Neuronal stem cell (in vitro differentiated cells): ENCODE measurements around the gene CHID1.
A peak's percentile ranks its signal among the peaks of the same experiment; 100 is the strongest.

Experiments used
- DNase-seq: peaks from one replicate; pipeline ENCODE4 v3.0.0-alpha.2; 2013; ENCODE audit warnings: low spot score
- H2AFZ ChIP-seq: one replicate; pipeline ENCODE4 v1.6.1; 2013; ENCODE audit warnings: mild to moderate bottlenecking, low read length, inconsistent platforms
- H2AK5ac ChIP-seq: 2 replicates; pipeline ENCODE4 v1.6.1; 2013; ENCODE audit warnings: low read depth, mild to moderate bottlenecking, inconsistent platforms, low read length, moderate library complexity, mixed read lengths
- H2BK120ac ChIP-seq: 2 replicates; pipeline ENCODE4 v1.6.1; 2013; ENCODE audit warnings: low read depth, mild to moderate bottlenecking, inconsistent platforms, low read length, moderate library complexity, mixed read lengths
- H2BK12ac ChIP-seq: one replicate; pipeline ENCODE4 v1.6.1; 2013; ENCODE audit warnings: low read length, inconsistent platforms
- H2BK15ac ChIP-seq: 2 replicates; pipeline ENCODE4 v1.6.1; 2013; ENCODE audit warnings: mild to moderate bottlenecking, low read length, inconsistent platforms, mixed read lengths
- H2BK5ac ChIP-seq: one replicate; pipeline ENCODE4 v1.6.1; 2013; ENCODE audit warnings: inconsistent platforms, mild to moderate bottlenecking, low read length, moderate library complexity
- H3K14ac ChIP-seq: one replicate; pipeline ENCODE4 v1.6.1; 2013; ENCODE audit warnings: low read length, inconsistent platforms
- H3K18ac ChIP-seq: 2 replicates; pipeline ENCODE4 v1.6.1; 2013; ENCODE audit warnings: low read length, inconsistent platforms
- H3K23ac ChIP-seq: 2 replicates; pipeline ENCODE4 v1.6.1; 2013; ENCODE audit warnings: low read depth, mild to moderate bottlenecking, mixed read lengths, low read length, inconsistent platforms; ENCODE audit not compliant: poor library complexity
- H3K27ac ChIP-seq: replicated peaks from 3 replicates; pipeline ENCODE4 v1.5.1; 2013; ENCODE audit warnings: low read length, inconsistent platforms
- H3K27me3 ChIP-seq, 3 experiments: 2 replicates each; pipeline ENCODE4 v1.6.1; 2013; ENCODE audit warnings: low read length in 3 of 3, mild to moderate bottlenecking in 2 of 3, inconsistent platforms in 1 of 3, low read depth in 1 of 3, mixed read lengths in 1 of 3, moderate library complexity in 1 of 3; ENCODE audit not compliant: control insufficient read depth in 3 of 3, insufficient read depth in 3 of 3
- H3K36me3 ChIP-seq, 2 donors: replicated peaks in 1 of 2; 2 replicates each; pipeline ENCODE4 v1.6.1; 2013; ENCODE audit warnings: low read length in 2 of 2; ENCODE audit not compliant: control insufficient read depth in 2 of 2, insufficient read depth in 2 of 2
- H3K4ac ChIP-seq: 2 replicates; pipeline ENCODE4 v1.6.1; 2013; ENCODE audit warnings: inconsistent platforms, mild to moderate bottlenecking, low read length, moderate library complexity
- H3K4me1 ChIP-seq, 2 donors: 1 replicate in 1 of 2; 2 replicates in 1 of 2; pipeline ENCODE4 v1.6.1; 2013; ENCODE audit warnings: low read length in 2 of 2, low read depth in 1 of 2; ENCODE audit not compliant: control insufficient read depth in 2 of 2, insufficient read depth in 1 of 2
- H3K4me2 ChIP-seq: one replicate; pipeline ENCODE4 v1.6.1; 2013; ENCODE audit warnings: mild to moderate bottlenecking, low read length, inconsistent platforms; ENCODE audit not compliant: insufficient read depth, poor library complexity, severe bottlenecking
- H3K4me3 ChIP-seq, 2 donors: 2 replicates each; pipeline ENCODE4 v1.5.1; 2013; ENCODE audit warnings: low read length in 2 of 2, mild to moderate bottlenecking in 2 of 2, inconsistent platforms in 1 of 2, moderate library complexity in 1 of 2
- H3K79me1 ChIP-seq: one replicate; pipeline ENCODE4 v1.6.1; 2013; ENCODE audit warnings: low read depth, mild to moderate bottlenecking, inconsistent platforms, low read length, moderate library complexity
- H3K9ac ChIP-seq: one replicate; pipeline ENCODE4 v1.6.1; 2013; ENCODE audit warnings: mild to moderate bottlenecking, low read depth, low read length, inconsistent platforms; ENCODE audit not compliant: poor library complexity
- H3K9me3 ChIP-seq, 2 donors: replicated peaks in 1 of 2; 2 replicates each; pipeline versions ENCODE3 to v1.6.1; 2013; ENCODE audit warnings: low read length in 2 of 2, mild to moderate bottlenecking in 2 of 2, inconsistent platforms in 1 of 2, low read depth in 1 of 2, mixed read lengths in 1 of 2, moderate library complexity in 1 of 2; ENCODE audit not compliant: control insufficient read depth in 2 of 2, insufficient read depth in 1 of 2
- H4K8ac ChIP-seq: one replicate; pipeline ENCODE4 v1.6.1; 2013; ENCODE audit warnings: low read depth, mild to moderate bottlenecking, inconsistent platforms, low read length, moderate library complexity
- H4K91ac ChIP-seq: one replicate; pipeline ENCODE4 v1.6.1; 2013; ENCODE audit warnings: low read length, low read depth, mild to moderate bottlenecking, inconsistent platforms; ENCODE audit not compliant: poor library complexity
- WGBS, 2 donors: extraction: QIAGEN DNeasy Blood & Tissue Kit; methylation state at CpG; one replicate each; pipeline ENCODE4 v1.1.7; 2013; ENCODE audit warnings: missing lambda C conversion rate in 2 of 2, mixed read lengths in 1 of 2; ENCODE audit not compliant: insufficient read length in 2 of 2, insufficient replicate concordance in 1 of 2; ENCODE audit errors: extremely low coverage in 2 of 2; 5-methylcytosine and 5-hydroxymethylcytosine counted together

The CHID1 gene

DNA sequence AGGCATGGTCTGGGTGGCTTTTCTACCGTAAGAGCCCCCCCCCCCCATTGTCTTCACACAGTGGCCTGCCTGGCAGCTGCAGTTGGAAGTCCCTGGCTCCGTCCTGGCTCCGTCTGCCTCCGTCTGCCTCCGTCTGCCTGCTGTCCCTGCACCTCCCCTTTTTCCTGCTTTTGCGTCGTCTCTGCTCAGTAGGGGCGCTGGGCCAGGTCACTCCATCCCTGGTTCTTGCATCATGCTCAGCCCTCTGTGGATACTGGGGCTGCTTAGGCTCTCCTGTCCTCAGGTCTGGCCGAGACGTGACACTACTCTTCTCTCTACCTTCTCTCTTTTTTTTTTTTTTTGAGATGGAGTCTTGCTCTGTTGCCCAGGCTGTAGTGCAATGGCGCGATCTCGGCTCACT, 42.9 kb upstream of the CHID1 start:
- Histone ChIP-seq H3K27me3 (no peaks in the 10 kb centered on the region), H3K14ac (no peak overlapping the region), H3K27ac (no peak overlapping the region), H3K36me3 (peaks cover 4 to 32% of the 10 kb centered on the region in 2 donors), H2BK15ac (no peak overlapping the region), H3K9ac (no peak overlapping the region), H4K8ac (no peak overlapping the region), H3K4me2 (no peak overlapping the region), H3K4ac (no peak overlapping the region), H2AK5ac (no peak overlapping the region), H3K9me3 (peaks cover 0 to 13% of the 10 kb centered on the region in 2 donors), H2BK12ac (no peak overlapping the region), H2BK120ac (no peak overlapping the region), H3K4me1 (peaks cover 21 to 22% of the 10 kb centered on the region in 2 donors), H4K91ac (no peak overlapping the region), H3K18ac (no peak overlapping the region), H3K23ac (no peak overlapping the region), H2BK5ac (no peak overlapping the region), H3K79me1 (peaks cover 14% of the 10 kb centered on the region), H3K4me3 (no peak overlapping the region), H2AFZ (no peak overlapping the region)
- WGBS, 2 donors: no CpG with 5 or more reads among the region's 13 CpGs
- no peak for DNase-seq

DNA sequence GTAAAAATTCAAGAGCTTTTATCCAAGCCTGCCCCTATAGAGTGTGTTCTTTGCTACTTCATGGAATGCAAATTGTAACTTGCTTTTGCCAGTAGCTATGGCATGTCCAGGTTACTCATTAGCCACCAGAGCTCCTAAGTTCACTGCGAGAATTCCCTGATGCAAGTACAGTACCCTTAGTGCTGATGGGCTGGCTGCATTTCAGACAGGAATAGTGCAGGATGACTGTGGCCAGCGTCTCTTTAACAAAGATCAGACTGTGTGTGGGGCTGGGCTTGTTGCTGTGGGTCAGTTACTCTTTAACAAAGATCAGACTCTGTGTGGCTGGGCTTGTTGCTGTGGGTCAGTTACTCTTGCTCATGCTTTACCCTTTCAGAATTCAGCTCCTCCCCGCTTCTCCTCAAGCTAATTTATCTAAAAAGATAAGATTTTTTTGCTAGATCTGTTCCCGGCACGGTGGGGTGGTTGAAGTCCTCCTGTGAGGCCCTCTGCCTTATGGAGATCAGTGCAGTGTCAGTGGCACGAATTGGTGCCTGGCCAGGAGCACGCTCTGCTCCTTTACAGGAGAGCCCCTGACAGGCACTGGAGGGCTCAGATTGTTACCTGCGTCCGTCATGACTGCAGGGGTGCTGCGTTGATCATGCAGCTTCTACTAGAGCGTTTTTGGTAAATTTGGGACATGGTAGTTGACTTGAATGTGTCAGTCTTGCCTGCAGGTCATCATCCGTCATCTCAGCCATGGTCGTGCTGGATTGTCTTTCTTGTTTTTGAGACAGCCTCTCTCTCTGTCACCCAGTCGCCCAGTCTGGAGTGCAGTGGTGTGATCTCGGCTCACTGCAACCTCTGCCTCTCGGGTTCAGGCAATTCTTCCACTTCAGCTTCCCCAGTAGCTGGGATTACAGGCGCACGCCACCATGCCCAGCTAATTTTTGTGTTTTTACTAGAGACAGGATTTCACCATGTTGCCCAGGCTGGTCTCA, 42.1 kb upstream of the CHID1 start:
- WGBS, 2 donors: no CpG with 5 or more reads among the region's 18 CpGs
- Histone ChIP-seq H2AFZ (no peak overlapping the region), H3K4me1 (peaks cover 21 to 22% of the 10 kb centered on the region in 2 donors), H2BK15ac (no peak overlapping the region), H3K9ac (no peak overlapping the region), H3K27me3 (no peaks in the 10 kb centered on the region), H3K36me3 (peaks cover 4 to 32% of the 10 kb centered on the region in 2 donors), H3K9me3 (peaks cover 0 to 21% of the 10 kb centered on the region in 2 donors), H2BK12ac (no peak overlapping the region), H4K91ac (no peak overlapping the region), H3K4me2 (no peak overlapping the region), H2AK5ac (no peak overlapping the region), H3K27ac (no peak overlapping the region), H3K4me3 (no peak overlapping the region), H3K79me1 (peaks cover 13% of the 10 kb centered on the region), H2BK120ac (no peak overlapping the region), H2BK5ac (no peak overlapping the region), H3K23ac (no peak overlapping the region), H4K8ac (no peak overlapping the region), H3K14ac (no peak overlapping the region), H3K4ac (no peak overlapping the region), H3K18ac (peak overlapping the region; percentile 1)
- no peak for DNase-seq

DNA sequence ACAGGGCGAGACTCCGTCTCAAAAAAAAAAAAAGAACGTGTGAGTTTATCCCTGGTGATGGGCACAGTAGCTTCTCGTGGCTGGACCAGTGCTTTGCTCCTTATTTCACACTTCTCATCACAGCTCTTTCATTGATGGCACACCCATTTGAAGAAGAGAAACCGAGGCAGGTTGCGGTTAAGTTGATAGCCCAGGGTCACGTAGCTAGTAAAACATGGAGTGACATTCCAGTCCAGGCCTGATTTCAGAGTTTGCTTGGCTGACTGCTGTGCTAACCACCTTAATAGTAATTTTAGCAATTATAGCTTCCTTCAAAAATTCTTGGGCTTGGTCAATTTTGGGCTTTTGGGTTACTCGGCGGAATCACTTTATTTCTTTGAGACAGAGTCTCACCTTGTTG, 40.9 kb upstream of the CHID1 start:
- Histone ChIP-seq H3K36me3 (peaks cover 4 to 29% of the 10 kb centered on the region in 2 donors), H2BK5ac (no peak overlapping the region), H3K18ac (no peak overlapping the region), H2BK120ac (no peak overlapping the region), H3K4me3 (no peak overlapping the region), H3K14ac (no peak overlapping the region), H3K4ac (no peak overlapping the region), H3K27ac (no peak overlapping the region), H3K4me1 (peaks cover 17 to 18% of the 10 kb centered on the region in 2 donors), H3K23ac (no peak overlapping the region), H2BK15ac (no peak overlapping the region), H3K9me3 (peaks cover 0 to 21% of the 10 kb centered on the region in 2 donors), H4K8ac (no peak overlapping the region), H3K79me1 (peaks cover 11% of the 10 kb centered on the region), H3K4me2 (no peak overlapping the region), H2BK12ac (no peak overlapping the region), H4K91ac (no peak overlapping the region), H3K27me3 (no peaks in the 10 kb centered on the region), H2AK5ac (no peak overlapping the region), H3K9ac (no peak overlapping the region), H2AFZ (no peak overlapping the region)
- no peak for DNase-seq
- WGBS, 2 donors: no CpG with 5 or more reads among the region's 9 CpGs

- no peak overlapping the region for H2BK120ac ChIP-seq
- H2BK5ac ChIP-seq: no peak overlapping the region
- no peak overlapping the region for H3K4me3 ChIP-seq
- H3K27ac ChIP-seq: no peak overlapping the region
- peaks cover 0 to 21% of the 10 kb centered on the region in 2 donors for H3K9me3 ChIP-seq
- H3K27me3 ChIP-seq: no peaks in the 10 kb centered on the region
- no peak overlapping the region for H2AFZ ChIP-seq
- no peak overlapping the region for H3K18ac ChIP-seq
- peaks cover 3 to 36% of the 10 kb centered on the region in 2 donors for H3K36me3 ChIP-seq
- no peak overlapping the region for H4K91ac ChIP-seq
- peaks cover 29 to 39% of the 10 kb centered on the region in 2 donors for H3K4me1 ChIP-seq
- peaks cover 3% of the 10 kb centered on the region for H3K79me1 ChIP-seq
- H3K4ac ChIP-seq: no peak overlapping the region
- no peak for DNase-seq
- no peak overlapping the region for H2BK15ac ChIP-seq
- H2BK12ac ChIP-seq: no peak overlapping the region
- H3K14ac ChIP-seq: no peak overlapping the region
- no peak overlapping the region for H4K8ac ChIP-seq
- H3K23ac ChIP-seq: no peak overlapping the region
- no peak overlapping the region for H2AK5ac ChIP-seq
- H3K4me2 ChIP-seq: no peak overlapping the region
- no CpG with 5 or more reads among the region's 4 CpGs for WGBS, 2 donors
- no peak overlapping the region for H3K9ac ChIP-seq
Measured at GRCh38 chr11:947744-948143, 37.1 kb upstream of the CHID1 start.
